Activated CD4-positive, alpha-beta T cell treated with anti-CD3 and anti-CD28 coated beads, Interleukin-2, amount 50 U/mL, for 1 hour (primary cell): ENCODE measurements around the gene FANCL.
"Not testable (repeated sequence)": the region's sequence is repeated elsewhere in the genome, so short reads cannot be mapped to it uniquely, and the experiment has no call there.

ENCODE experiments used
- DNase-seq: peaks from one replicate; pipeline ENCODE4 v3.0.0-alpha.2; 2020

The FANCL gene

DNA sequence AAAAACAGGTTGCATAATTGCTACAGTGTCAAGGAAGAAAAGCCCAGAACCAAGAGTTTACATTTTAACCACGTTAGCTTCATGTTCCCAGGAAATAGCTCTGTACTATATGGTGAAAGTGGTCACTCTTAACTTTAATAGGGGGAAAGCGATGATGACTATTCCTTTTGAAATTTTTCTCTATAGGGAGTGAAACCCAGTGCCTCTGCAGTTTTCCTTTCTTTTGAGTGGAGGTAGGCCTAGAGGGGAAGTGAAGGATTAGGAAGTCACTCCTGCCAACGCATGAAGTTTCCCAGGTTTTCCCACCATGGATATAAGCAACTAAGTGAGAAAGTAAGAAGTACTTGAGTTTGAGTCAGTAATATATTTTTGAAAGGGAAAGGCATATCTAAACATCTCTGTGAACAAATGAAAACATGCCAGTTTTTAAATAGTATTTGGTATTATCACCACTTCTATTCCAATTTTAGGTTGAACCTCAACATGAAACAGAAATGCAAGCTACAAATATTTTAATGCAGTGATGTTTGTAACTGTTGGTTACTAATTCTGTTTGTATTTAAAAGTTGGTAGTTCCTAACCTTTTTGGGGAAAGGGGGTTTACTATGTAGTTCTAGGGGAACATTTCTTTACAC lies 102.6 kb downstream of the FANCL start:
- DNase-seq: no peak

DNA sequence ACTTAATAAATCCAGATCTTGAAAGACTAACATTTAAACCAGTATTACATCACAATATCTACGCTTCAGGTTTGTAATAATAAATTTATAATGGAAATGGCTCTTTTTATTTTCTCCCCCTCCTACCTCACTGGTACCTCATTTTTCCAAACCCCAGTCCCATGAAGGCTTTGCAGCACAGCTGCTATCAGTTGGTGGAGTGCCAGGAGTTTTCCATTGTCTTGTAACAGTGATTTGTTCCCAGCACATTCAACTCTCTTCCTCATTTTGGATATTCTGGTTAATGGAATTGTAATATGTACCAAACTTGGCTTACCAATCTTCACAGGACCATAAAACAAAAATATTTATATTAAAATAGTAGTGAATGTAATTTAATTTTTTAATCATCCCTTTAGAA lies 103.3 kb downstream of the FANCL start:
- no peak for DNase-seq

DNA sequence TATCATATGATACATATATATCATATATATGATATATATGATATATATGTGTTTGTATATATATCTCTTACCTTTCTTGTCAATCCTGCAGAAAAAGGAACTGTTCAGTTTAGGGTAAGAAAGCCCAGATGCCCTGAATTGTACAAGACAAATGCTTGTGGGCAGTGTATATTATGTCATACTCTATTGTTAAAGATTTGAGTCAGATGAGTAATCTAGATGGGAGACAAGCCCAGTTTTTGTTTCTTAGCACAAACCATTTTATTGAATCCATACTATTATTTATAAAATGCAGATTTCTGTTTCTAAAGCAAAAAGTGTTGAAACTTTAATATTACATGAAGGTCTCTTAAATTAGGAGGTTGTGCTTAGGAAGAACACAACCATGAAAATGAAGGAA lies 103.9 kb downstream of the FANCL start:
- DNase-seq: no peak

DNA sequence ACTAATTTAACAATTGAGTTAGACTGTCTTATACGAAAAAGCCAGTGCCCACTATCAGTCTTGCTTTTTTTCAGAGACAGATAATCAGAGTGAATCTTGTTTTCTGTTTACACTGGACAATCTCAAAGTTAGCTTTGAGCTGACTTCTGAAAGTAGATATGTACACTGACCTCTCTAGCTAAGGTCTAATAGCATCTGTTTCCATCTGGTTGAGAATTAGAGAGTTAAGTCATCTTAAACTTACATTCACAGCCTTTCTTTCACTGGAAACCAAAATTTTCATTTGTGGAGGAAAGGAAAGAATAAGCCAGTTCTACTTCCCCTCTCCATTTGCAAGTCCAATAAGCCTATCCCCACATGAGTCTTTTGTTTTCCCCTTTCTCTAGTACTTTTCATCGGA lies 105.3 kb downstream of the FANCL start:
- no peak for DNase-seq

DNA sequence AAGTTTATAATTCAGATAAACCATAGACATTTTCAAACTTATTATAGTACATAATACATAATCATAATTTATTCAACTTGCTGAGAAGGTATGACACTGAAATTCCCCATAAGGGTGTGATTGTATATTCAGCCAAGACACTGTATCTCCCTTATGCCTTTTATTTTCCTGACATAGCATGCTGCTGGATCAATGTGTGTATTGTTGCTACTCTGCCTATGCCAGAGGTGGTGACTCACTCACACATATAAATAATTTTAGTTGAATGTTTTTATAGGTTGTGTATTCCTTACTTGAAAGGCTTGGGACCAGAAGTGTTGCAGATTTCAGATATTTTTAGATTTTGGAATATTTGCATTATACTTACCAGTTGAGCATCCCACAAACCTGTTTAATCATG lies 107.7 kb downstream of the FANCL start:
- no peak for DNase-seq

DNA sequence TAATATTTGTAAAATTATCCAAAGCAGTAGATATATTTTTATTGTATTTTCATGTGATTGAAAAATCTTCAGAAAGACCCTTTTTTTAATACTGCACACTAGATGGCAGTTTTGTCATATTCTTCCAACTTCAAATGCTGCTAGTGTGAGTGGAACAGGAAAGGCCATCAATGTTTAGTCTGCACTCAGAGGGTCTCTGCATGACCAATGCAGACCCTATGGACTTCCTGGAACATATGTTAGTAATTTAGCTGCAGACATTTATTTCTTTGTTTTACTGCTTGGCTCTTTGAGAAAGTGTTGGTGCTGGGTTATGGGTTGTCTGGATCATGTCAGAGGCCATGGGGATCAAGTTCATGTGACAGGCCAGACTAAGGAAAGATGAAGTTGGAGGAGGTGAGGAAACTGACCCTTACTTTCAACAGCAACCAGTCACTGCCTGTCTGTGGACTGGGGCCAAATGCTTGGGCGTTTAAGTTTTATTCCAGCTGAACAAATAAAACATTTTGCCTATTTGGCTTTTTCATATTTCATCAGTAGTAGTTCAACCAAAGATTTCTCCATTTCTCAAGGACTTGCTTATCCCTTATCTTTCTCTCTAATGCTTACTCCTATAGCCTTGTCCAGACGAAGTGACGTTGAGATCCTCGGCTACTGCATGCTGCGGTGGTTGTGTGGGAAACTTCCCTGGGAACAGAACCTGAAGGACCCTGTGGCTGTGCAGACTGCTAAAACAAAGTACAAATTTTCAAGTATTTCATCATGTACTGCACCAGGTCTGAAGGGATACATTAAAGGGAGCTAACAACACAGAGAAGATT lies 109.7 kb downstream of the FANCL start:
- no peak for DNase-seq

DNA sequence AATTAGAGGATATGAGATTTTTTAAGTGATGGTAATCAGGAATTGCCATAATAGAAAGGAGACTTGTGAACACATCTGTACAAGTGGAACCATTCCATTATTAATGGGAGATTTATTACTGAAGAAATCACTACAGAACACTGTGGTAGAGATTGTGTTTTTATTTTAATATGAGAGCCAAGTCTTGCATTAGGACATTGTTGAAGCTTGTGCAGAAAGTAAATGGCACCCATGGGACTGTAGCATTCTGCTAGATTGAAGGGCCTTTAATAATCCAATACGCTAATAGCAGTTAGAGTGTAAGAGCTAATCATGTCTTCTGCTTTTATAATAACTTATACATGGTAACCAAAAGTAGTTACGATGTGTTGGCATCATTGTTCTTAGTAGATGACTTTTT lies 110.9 kb downstream of the FANCL start:
- DNase-seq: no peak

DNA sequence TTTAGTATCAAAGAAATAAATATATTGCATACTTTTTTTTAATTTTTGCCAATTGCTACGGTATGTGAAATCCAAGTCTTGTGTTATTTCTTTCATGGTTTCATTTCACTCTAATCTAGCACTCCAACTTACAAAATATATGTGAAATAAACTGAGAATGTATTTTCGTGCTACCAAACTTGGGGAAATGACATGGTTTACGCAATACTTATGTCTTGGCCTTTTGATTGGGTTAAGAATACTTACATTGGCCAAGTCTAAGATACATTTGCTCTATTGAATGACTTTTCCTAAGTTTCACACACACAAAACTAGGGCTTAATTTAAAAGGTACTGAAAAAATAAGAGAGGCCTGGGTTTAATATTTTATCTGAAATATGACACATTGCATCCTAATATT lies 114.0 kb downstream of the FANCL start:
- no peak for DNase-seq

DNA sequence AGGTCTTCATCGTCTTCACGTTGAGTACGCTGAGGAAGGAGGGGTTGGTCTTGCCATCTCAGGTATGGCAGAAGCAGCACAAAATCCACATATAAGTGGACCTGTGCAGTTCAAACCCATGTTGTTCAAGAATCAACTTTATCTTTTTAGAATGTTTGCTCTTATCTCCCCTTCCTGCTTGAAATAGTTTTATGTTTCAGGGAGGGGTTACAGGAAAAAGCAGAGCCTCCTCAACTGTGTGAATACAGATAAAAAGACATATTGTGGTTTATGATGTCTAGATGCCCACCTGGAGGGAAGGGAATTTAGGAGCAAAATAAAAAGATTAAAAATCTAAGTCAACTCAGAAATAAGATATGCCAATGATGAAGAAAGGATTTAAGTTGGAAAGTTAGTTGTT lies 118.6 kb downstream of the FANCL start:
- no peak for DNase-seq

DNA sequence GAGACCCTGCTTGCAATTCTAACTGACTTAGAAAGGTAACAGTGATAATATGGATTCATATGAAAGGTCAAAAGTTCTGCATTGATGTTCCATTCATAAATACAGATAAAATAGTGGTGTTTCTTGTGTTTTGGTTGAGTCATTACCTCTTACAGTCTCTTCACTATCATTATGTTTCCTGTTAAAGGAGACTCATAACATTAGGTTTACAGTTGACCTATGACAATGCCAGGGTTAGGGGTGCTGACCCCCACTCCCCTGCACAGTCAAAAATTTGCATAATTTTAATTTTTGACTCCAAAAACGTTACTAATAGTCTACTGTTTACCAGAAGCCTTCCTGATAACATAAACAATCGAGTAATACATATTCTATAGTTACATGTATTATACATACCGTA lies 119.1 kb downstream of the FANCL start:
- no peak for DNase-seq

DNA sequence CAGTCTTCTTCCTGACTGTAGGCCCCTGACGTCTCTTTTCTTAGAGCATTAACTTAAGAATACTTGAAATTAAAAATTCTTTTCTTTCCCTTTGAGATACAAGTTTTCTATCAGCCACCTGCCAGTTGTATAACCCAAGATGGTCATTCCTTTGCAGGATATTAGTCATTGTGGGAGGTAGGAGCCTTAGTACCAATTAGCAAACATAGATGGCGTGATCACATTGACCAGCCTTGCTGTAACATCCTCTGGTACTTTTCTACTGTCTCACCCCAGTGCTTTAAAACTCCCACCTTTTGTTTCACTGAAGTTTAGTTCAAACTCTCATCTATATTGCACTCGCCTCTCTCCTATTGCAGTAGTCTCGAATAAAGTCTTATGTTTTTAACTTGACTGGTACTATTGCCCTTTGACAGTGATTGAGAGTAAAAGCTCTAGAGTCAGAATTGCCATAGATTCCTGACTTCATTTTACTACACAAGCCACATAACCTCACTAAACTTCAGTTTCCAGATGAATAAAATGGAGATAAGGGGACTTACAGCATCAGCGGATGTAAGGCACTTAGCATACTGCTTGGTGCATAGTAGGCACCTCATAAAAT lies 120.4 kb downstream of the FANCL start:
- DNase-seq: no peak

DNA sequence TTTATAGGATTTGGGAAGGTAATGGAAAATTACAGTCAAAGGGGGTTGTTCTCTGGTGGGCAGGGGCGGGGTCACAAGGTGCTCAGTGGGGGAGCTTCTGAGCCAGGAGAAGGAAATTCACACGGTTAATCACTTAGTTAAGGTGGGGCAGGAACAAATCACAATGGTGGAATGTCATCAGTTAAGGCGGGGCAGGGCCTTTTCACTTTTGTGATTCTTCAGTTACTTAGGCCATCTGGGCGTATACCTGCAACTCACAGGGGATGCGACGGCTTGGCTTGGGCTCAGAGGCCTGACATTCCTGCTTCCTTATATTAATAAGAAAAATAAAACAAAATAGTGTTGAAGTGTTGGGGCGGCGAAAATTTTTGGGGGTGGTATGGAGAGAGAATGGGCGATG lies 127.6 kb downstream of the FANCL start:
- not testable (repeated sequence) for DNase-seq

DNA sequence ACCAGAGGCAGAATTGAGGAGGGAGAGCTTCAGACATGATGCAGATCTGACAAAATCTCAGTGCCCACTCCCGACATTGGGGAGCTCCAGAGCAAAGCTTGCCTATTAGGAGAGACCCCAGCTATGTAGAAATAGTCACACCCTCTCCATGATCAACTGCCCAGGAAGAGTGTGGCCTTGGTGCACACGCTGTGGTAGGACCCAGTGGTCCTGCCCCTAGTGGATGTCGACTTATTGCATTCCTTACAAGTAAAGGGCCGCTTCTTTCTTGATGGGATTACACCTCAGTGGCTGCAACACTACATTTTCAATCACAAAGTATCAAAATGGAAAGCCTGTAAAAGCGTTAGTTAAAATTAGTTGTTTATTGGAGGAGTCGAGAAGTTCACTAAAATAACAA lies 130.4 kb downstream of the FANCL start:
- no peak for DNase-seq

DNA sequence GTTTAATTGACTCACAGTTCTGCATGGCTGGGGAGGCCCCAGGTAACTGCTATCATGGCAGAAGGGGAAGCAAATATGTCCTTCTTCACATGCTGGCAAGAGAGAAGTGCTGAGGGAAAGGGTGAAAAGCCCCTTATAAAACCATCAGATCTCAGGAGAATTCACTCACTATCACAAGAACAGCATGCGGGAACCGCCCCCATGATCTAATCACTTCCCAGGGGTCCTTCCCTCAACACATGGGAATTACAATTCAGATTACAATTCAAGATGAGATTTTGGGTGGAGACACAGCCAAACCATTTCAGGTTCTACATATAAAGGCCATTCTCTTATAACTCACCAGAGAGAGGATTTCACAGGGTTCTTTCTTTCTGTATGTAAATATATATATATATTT lies 131.6 kb downstream of the FANCL start:
- DNase-seq: no peak
